HEK293 (cell line): ENCODE data around the gene UBAC2.

Experiments
- CTCF ChIA-PET: fragments of 350-600 bp; formaldehyde crosslinking; extraction: SDS; loops from one replicate; lab custom pipeline; 2021; ENCODE audit warnings: antibody characterized with exemption; lab: Yijun Ruan, JAX
- POLR2A ChIA-PET: fragments of 300-600 bp; formaldehyde crosslinking; extraction: SDS; loops from one replicate; lab custom pipeline; 2020; ENCODE audit warnings: antibody characterized with exemption, inconsistent platforms; lab: Yijun Ruan, JAX
- H3K27ac ChIP-seq: fragments of 200-500 bp; sonication (Bioruptor generic); 2 replicates; pipeline ENCODE4 v1.5.1; 2014; ENCODE audit warnings: low read depth, low read length, control low read depth, inconsistent platforms; ENCODE audit errors: extremely low read depth
- H3K36me3 ChIP-seq, 2 experiments: fragments of 200-500 bp in 1 of 2; sonication (Bioruptor generic) in 1 of 2; 1 replicate in 1 of 2; 2 replicates in 1 of 2; pipeline ENCODE4 v1.5.1; 2014 to 2017; ENCODE audit warnings: inconsistent platforms in 2 of 2, low read length in 2 of 2; ENCODE audit not compliant: control insufficient read depth in 2 of 2, insufficient read depth in 1 of 2
- H3K4me1 ChIP-seq: fragments of 200-500 bp; sonication (Bioruptor generic); 2 replicates; pipeline ENCODE4 v1.5.1; 2014; ENCODE audit warnings: mild to moderate bottlenecking, low read length, inconsistent platforms; ENCODE audit not compliant: control insufficient read depth, insufficient read depth
- H3K4me3 ChIP-seq: 2 replicates; pipeline ENCODE4 v1.5.1; 2011; ENCODE audit warnings: low read depth, mild to moderate bottlenecking, control low read depth, low read length, moderate library complexity
- H3K9me3 ChIP-seq: fragments of 200-500 bp; sonication (Bioruptor generic); 2 replicates; pipeline ENCODE4 v1.5.1; 2014; ENCODE audit warnings: low read depth, low read length, inconsistent platforms; ENCODE audit not compliant: control insufficient read depth, insufficient read depth
- EGR2 ChIP-seq: fragments of 450-650 bp; formaldehyde crosslinking; IDR thresholded peaks from 2 replicates; pipeline ENCODE4 v1.5.1; 2016; ENCODE audit warnings: low read depth, missing biosample characterization, missing genetic modification characterization
- GLIS2 ChIP-seq: fragments of 450-650 bp; formaldehyde crosslinking; IDR thresholded peaks from 2 replicates; pipeline ENCODE4 v1.5.1; 2016; ENCODE audit warnings: missing biosample characterization, missing genetic modification characterization
- KLF1 ChIP-seq: fragments of 450-650 bp; formaldehyde crosslinking; IDR thresholded peaks from 2 replicates; pipeline ENCODE4 v1.5.1; 2016; ENCODE audit warnings: missing biosample characterization, missing genetic modification characterization
- MEIS1 ChIP-seq: sonication (generic); formaldehyde crosslinking; IDR thresholded peaks from 2 replicates; pipeline ENCODE4 v1.8.1; 2022; ENCODE audit warnings: missing genetic modification reagents, mild to moderate bottlenecking, borderline replicate concordance
- MZF1 ChIP-seq: fragments of 450-650 bp; formaldehyde crosslinking; IDR thresholded peaks from 2 replicates; pipeline ENCODE4 v1.5.1; 2017; ENCODE audit warnings: missing biosample characterization, missing genetic modification characterization, borderline replicate concordance
- ZBTB20 ChIP-seq: fragments of 450-650 bp; formaldehyde crosslinking; IDR thresholded peaks from 2 replicates; pipeline ENCODE4 v1.5.1; 2016; ENCODE audit warnings: missing biosample characterization, missing genetic modification characterization
- ZFHX2 ChIP-seq: fragments of 450-650 bp; formaldehyde crosslinking; conservative IDR thresholded peaks from 2 replicates; pipeline ENCODE4 v1.5.1; 2016; ENCODE audit warnings: missing biosample characterization, missing genetic modification characterization
- ZNF114 ChIP-seq: fragments of 450-650 bp; formaldehyde crosslinking; IDR thresholded peaks from 2 replicates; pipeline ENCODE4 v1.5.0; 2017; ENCODE audit warnings: missing biosample characterization, missing genetic modification characterization
- ZNF169 ChIP-seq: fragments of 450-650 bp; formaldehyde crosslinking; IDR thresholded peaks from 2 replicates; pipeline ENCODE4 v1.5.1; 2016; ENCODE audit warnings: missing biosample characterization, missing genetic modification characterization
- ZNF184 ChIP-seq: fragments of 450-650 bp; IDR thresholded peaks from 2 replicates; pipeline ENCODE4 v1.5.1; 2018; ENCODE audit warnings: missing biosample characterization, mild to moderate bottlenecking, missing genetic modification characterization
- ZNF202 ChIP-seq: fragments of 450-650 bp; formaldehyde crosslinking; IDR thresholded peaks from 2 replicates; pipeline ENCODE4 v1.5.1; 2016; ENCODE audit warnings: missing biosample characterization, missing genetic modification characterization, borderline replicate concordance
- ZNF221 ChIP-seq: fragments of 450-650 bp; formaldehyde crosslinking; IDR thresholded peaks from 2 replicates; pipeline ENCODE4 v1.5.1; 2017; ENCODE audit warnings: missing biosample characterization, missing genetic modification characterization, borderline replicate concordance
- ZNF549 ChIP-seq: fragments of 450-650 bp; IDR thresholded peaks from 2 replicates; pipeline ENCODE4 v1.5.1; 2018; ENCODE audit warnings: missing biosample characterization, missing genetic modification characterization, mild to moderate bottlenecking, inconsistent platforms, moderate library complexity
- ZNF555 ChIP-seq: fragments of 450-650 bp; formaldehyde crosslinking; conservative IDR thresholded peaks from 2 replicates; pipeline ENCODE4 v1.5.1; 2017; ENCODE audit warnings: missing biosample characterization, mild to moderate bottlenecking, missing genetic modification characterization, inconsistent platforms
- ZNF596 ChIP-seq: fragments of 450-650 bp; IDR thresholded peaks from 2 replicates; pipeline ENCODE4 v1.5.0; 2018; ENCODE audit warnings: missing biosample characterization, mild to moderate bottlenecking, missing genetic modification characterization, moderate library complexity
- ZNF660 ChIP-seq: fragments of 450-650 bp; IDR thresholded peaks from 2 replicates; pipeline ENCODE4 v1.5.1; 2018; ENCODE audit warnings: missing biosample characterization, mild to moderate bottlenecking, missing genetic modification characterization
- TF ChIP-seq, protein P1 (sequence below): fragments of 450-650 bp; formaldehyde crosslinking; IDR thresholded peaks from 2 replicates; pipeline ENCODE4 v1.5.1; 2016; ENCODE audit warnings: missing biosample characterization, missing genetic modification characterization
- TF ChIP-seq, protein P2 (sequence below): fragments of 450-650 bp; formaldehyde crosslinking; IDR thresholded peaks from 2 replicates; pipeline ENCODE4 v1.5.1; 2016; ENCODE audit warnings: missing biosample characterization, missing genetic modification characterization
- TF ChIP-seq, protein P3 (sequence below): fragments of 450-650 bp; IDR thresholded peaks from 2 replicates; pipeline ENCODE4 v1.5.1; 2018; ENCODE audit warnings: missing biosample characterization, missing genetic modification characterization
- TF ChIP-seq, protein P4 (sequence below): fragments of 450-650 bp; formaldehyde crosslinking; IDR thresholded peaks from 2 replicates; pipeline ENCODE4 v1.5.1; 2016; ENCODE audit warnings: missing biosample characterization, missing genetic modification characterization, borderline replicate concordance
- TF ChIP-seq, protein P5 (sequence below): fragments of 450-650 bp; formaldehyde crosslinking; IDR thresholded peaks from 2 replicates; pipeline ENCODE4 v1.5.1; 2017; ENCODE audit warnings: missing biosample characterization, missing genetic modification characterization
- TF ChIP-seq, protein P6 (sequence below): IDR thresholded peaks from 2 replicates; pipeline ENCODE4 v1.6.1; 2011; ENCODE audit warnings: mild to moderate bottlenecking, low read depth, low read length, borderline replicate concordance

The UBAC2 gene

DNA sequence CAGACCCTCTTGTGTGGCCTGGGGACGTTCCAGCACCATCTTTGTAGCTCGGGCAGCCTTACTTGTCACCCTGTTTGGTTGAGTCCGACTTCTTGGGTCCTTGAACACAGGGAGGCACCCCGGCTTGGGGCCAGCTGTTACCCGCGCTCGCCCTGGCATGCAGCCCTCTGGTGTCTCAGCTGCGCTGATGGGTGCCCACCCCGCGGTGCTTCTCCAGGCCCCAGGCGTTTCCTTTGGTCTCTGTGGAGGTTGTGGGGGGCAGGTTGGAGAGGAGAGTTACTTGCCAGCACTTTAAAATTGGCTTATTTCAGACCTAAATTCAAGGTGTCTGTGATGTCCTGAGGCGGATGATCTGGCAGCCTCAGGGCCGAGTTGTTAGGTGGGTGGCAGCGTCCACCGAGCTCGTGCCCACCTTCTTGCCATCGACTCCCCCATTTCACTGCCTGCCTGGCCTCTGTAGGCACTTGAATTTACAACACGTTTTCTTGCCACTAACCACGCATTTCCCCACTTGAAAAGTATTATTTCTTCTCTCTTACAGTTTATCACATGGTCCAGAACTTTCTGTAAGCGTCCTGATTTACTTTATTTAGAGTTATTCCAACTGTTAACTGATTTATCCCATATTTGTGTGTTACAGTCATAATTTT, 16.9 kb downstream of the UBAC2 start:
- ChIA-PET CTCF (interaction anchor here (0.5 kb wide), 1 partner anchor 893 kb away, joined by 5 read pairs; no protein-coding TSS in a partner anchor), POLR2A (interaction anchor here (1.7 kb wide), 1 partner anchor 17 kb away, joined by 6 read pairs; the partner anchor contains the start of gene UBAC2)
- Histone ChIP-seq H3K4me3 (no peak overlapping the region), H3K36me3 (peaks cover 0 to 9% of the 10 kb centered on the region in 2 experiments; a peak in 2 of 3 replicates), H3K27ac (no peak overlapping the region), H3K4me1 (0 out of 2 replicates have a peak, but pooled peaks cover 6% of the 10 kb centered on the region), H3K9me3 (no peaks in the 10 kb centered on the region)
- TF ChIP-seq, protein P1, sequence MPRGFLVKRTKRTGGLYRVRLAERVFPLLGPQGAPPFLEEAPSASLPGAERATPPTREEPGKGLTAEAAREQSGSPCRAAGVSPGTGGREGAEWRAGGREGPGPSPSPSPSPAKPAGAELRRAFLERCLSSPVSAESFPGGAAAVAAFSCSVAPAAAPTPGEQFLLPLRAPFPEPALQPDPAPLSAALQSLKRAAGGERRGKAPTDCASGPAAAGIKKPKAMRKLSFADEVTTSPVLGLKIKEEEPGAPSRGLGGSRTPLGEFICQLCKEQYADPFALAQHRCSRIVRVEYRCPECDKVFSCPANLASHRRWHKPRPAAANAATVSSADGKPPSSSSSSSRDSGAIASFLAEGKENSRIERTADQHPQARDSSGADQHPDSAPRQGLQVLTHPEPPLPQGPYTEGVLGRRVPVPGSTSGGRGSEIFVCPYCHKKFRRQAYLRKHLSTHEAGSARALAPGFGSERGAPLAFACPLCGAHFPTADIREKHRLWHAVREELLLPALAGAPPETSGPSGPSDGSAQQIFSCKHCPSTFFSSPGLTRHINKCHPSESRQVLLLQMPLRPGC, result no peak
- TF ChIP-seq ZNF184 (tag by site-specific recombination), result no peak
- TF ChIP-seq, protein P2, sequence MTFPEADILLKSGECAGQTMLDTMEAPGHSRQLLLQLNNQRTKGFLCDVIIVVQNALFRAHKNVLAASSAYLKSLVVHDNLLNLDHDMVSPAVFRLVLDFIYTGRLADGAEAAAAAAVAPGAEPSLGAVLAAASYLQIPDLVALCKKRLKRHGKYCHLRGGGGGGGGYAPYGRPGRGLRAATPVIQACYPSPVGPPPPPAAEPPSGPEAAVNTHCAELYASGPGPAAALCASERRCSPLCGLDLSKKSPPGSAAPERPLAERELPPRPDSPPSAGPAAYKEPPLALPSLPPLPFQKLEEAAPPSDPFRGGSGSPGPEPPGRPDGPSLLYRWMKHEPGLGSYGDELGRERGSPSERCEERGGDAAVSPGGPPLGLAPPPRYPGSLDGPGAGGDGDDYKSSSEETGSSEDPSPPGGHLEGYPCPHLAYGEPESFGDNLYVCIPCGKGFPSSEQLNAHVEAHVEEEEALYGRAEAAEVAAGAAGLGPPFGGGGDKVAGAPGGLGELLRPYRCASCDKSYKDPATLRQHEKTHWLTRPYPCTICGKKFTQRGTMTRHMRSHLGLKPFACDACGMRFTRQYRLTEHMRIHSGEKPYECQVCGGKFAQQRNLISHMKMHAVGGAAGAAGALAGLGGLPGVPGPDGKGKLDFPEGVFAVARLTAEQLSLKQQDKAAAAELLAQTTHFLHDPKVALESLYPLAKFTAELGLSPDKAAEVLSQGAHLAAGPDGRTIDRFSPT (tag by site-specific recombination), result no peak
- TF ChIP-seq MEIS1 (CRISPR knock-in tag), result no peak
- no peak for TF ChIP-seq EGR2 (tag by site-specific recombination)
- no peak for TF ChIP-seq ZNF549 (tag by site-specific recombination)
- no peak for TF ChIP-seq ZBTB20
- no peak for TF ChIP-seq ZFHX2 (tag by site-specific recombination)
- TF ChIP-seq ZNF221 (tag by site-specific recombination), result no peak
- TF ChIP-seq, protein P3, sequence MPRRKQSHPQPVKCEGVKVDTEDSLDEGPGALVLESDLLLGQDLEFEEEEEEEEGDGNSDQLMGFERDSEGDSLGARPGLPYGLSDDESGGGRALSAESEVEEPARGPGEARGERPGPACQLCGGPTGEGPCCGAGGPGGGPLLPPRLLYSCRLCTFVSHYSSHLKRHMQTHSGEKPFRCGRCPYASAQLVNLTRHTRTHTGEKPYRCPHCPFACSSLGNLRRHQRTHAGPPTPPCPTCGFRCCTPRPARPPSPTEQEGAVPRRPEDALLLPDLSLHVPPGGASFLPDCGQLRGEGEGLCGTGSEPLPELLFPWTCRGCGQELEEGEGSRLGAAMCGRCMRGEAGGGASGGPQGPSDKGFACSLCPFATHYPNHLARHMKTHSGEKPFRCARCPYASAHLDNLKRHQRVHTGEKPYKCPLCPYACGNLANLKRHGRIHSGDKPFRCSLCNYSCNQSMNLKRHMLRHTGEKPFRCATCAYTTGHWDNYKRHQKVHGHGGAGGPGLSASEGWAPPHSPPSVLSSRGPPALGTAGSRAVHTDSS, result no peak

DNA sequence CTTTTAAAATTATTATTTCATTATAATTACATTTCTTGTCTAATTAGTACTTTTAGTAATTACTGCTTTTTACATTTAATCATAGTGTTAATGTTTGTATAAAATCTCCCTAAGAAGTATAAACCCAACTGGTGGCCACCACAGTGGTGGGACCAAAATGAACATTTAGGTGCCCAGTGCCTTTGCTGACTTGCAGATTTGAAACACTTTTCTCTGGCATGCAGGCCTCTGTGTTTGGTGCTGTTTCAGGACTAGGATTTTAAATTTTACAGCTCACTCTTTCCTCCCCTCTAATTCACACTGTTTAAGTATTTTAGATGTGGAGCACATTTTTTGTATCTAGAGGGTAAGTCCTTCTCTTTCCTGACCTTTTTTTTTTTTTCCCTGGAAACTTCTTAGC, 17.5 kb downstream of the UBAC2 start:
- POLR2A ChIA-PET, result interaction anchor here (1.7 kb wide), 1 partner anchor 17 kb away, joined by 6 read pairs; the partner anchor contains the start of gene UBAC2
- Histone ChIP-seq H3K27ac (no peak overlapping the region), H3K4me1 (0 out of 2 replicates have a peak, but pooled peaks cover 6% of the 10 kb centered on the region)
- TF ChIP-seq GLIS2 (tag by site-specific recombination) (no peak), ZNF202 (tag by site-specific recombination) (no peak), ZNF660 (tag by site-specific recombination) (no peak), MEIS1 (CRISPR knock-in tag) (no peak), ZNF555 (tag by site-specific recombination) (no peak), ZNF596 (tag by site-specific recombination) (no peak), MZF1 (tag by site-specific recombination) (no peak), ZNF169 (tag by site-specific recombination) (no peak), ZNF114 (tag by site-specific recombination) (no peak), KLF1 (tag by site-specific recombination) (no peak)
- TF ChIP-seq, protein P4, sequence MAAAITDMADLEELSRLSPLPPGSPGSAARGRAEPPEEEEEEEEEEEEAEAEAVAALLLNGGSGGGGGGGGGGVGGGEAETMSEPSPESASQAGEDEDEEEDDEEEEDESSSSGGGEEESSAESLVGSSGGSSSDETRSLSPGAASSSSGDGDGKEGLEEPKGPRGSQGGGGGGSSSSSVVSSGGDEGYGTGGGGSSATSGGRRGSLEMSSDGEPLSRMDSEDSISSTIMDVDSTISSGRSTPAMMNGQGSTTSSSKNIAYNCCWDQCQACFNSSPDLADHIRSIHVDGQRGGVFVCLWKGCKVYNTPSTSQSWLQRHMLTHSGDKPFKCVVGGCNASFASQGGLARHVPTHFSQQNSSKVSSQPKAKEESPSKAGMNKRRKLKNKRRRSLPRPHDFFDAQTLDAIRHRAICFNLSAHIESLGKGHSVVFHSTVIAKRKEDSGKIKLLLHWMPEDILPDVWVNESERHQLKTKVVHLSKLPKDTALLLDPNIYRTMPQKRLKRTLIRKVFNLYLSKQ (tag by site-specific recombination), result no peak
- TF ChIP-seq, protein P5, sequence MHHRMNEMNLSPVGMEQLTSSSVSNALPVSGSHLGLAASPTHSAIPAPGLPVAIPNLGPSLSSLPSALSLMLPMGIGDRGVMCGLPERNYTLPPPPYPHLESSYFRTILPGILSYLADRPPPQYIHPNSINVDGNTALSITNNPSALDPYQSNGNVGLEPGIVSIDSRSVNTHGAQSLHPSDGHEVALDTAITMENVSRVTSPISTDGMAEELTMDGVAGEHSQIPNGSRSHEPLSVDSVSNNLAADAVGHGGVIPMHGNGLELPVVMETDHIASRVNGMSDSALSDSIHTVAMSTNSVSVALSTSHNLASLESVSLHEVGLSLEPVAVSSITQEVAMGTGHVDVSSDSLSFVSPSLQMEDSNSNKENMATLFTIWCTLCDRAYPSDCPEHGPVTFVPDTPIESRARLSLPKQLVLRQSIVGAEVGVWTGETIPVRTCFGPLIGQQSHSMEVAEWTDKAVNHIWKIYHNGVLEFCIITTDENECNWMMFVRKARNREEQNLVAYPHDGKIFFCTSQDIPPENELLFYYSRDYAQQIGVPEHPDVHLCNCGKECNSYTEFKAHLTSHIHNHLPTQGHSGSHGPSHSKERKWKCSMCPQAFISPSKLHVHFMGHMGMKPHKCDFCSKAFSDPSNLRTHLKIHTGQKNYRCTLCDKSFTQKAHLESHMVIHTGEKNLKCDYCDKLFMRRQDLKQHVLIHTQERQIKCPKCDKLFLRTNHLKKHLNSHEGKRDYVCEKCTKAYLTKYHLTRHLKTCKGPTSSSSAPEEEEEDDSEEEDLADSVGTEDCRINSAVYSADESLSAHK (tag by site-specific recombination), result no peak
- TF ChIP-seq, protein P6, sequence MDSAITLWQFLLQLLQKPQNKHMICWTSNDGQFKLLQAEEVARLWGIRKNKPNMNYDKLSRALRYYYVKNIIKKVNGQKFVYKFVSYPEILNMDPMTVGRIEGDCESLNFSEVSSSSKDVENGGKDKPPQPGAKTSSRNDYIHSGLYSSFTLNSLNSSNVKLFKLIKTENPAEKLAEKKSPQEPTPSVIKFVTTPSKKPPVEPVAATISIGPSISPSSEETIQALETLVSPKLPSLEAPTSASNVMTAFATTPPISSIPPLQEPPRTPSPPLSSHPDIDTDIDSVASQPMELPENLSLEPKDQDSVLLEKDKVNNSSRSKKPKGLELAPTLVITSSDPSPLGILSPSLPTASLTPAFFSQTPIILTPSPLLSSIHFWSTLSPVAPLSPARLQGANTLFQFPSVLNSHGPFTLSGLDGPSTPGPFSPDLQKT, result no peak

More for the DNA sequence above, 17.5 kb downstream of the UBAC2 start:
- no peak overlapping the region for H3K4me3 ChIP-seq
- no peaks in the 10 kb centered on the region for H3K9me3 ChIP-seq
- peaks cover 0 to 9% of the 10 kb centered on the region in 2 experiments; a peak in 2 of 3 replicates for H3K36me3 ChIP-seq
- CTCF ChIA-PET, result interaction anchor here (0.5 to 0.7 kb wide), 2 partner anchors 41 to 892 kb away, joined by 3 to 5 read pairs; no protein-coding TSS in a partner anchor
